Loucy (cell line): Measurements from ENCODE around the gene EGR2.

Source experiments
- H2AFZ ChIP-seq: fragments of 200-600 bp; sonication (generic); 2 replicates; pipeline ENCODE4 v1.6.0; 2016; ENCODE audit warnings: antibody characterized with exemption, mild to moderate bottlenecking, low read length, moderate library complexity
- H3F3A ChIP-seq: fragments of 200-600 bp; 2 replicates; pipeline ENCODE4 v1.6.0; 2016; ENCODE audit warnings: antibody characterized with exemption, low read depth, mild to moderate bottlenecking
- H3K27me3 ChIP-seq: fragments of 200-600 bp; sonication (generic); 2 replicates; pipeline ENCODE4 v1.6.1; 2014; ENCODE audit warnings: low read length, mild to moderate bottlenecking; ENCODE audit not compliant: insufficient read depth, poor library complexity, severe bottlenecking
- H3K36me3 ChIP-seq: fragments of 200-600 bp; sonication (generic); 2 replicates; pipeline ENCODE4 v1.6.1; 2016; ENCODE audit warnings: low read length; ENCODE audit not compliant: insufficient read depth
- H3K4me1 ChIP-seq: fragments of 200-600 bp; sonication (generic); 2 replicates; pipeline ENCODE4 v1.5.1; 2014; ENCODE audit warnings: low read length, mild to moderate bottlenecking; ENCODE audit not compliant: insufficient read depth, poor library complexity, severe bottlenecking
- H3K4me2 ChIP-seq: fragments of 200-600 bp; sonication (generic); 2 replicates; pipeline ENCODE4 v1.6.0; 2014; ENCODE audit warnings: antibody characterized with exemption, low read length, low read depth, mild to moderate bottlenecking; ENCODE audit not compliant: poor library complexity, severe bottlenecking
- H3K4me3 ChIP-seq: fragments of 200-600 bp; sonication (generic); 2 replicates; pipeline ENCODE4 v1.5.1; 2014; ENCODE audit warnings: low read length, mild to moderate bottlenecking, mixed read lengths; ENCODE audit not compliant: poor library complexity, severe bottlenecking
- H3K79me2 ChIP-seq: fragments of 200-600 bp; sonication (generic); 2 replicates; pipeline ENCODE4 v1.6.1; 2014; ENCODE audit warnings: low read length; ENCODE audit not compliant: insufficient read depth
- H3K9ac ChIP-seq: fragments of 200-600 bp; sonication (generic); 2 replicates; pipeline ENCODE4 v1.6.0; 2014; ENCODE audit warnings: mild to moderate bottlenecking, low read depth, low read length, moderate library complexity; ENCODE audit not compliant: poor library complexity, severe bottlenecking
- H3K9me2 ChIP-seq: fragments of 200-600 bp; sonication (generic); replicated peaks from 2 replicates; pipeline ENCODE4 v1.6.1; 2016; ENCODE audit warnings: low read depth, low read length, mixed read lengths
- H3K9me3 ChIP-seq: fragments of 200-600 bp; sonication (generic); 2 replicates; pipeline ENCODE4 v1.6.1; 2014; ENCODE audit warnings: mild to moderate bottlenecking, antibody characterized with exemption, low read length, low read depth; ENCODE audit not compliant: insufficient read depth
- H4K20me1 ChIP-seq: fragments of 200-600 bp; sonication (generic); 2 replicates; pipeline ENCODE4 v1.6.0; 2014; ENCODE audit warnings: antibody characterized with exemption, low read length, mild to moderate bottlenecking; ENCODE audit not compliant: insufficient read depth, poor library complexity, severe bottlenecking
- EZH2phosphoT487 ChIP-seq: fragments of 200-600 bp; IDR thresholded peaks from 2 replicates; pipeline ENCODE4 v1.6.1; 2018; ENCODE audit warnings: antibody characterized with exemption, mild to moderate bottlenecking, moderate library complexity, borderline replicate concordance
- TF ChIP-seq, protein P1 (sequence below): fragments of 200-600 bp; sonication (generic); conservative IDR thresholded peaks from 2 replicates; pipeline ENCODE4 v1.5.1; 2014; ENCODE audit warnings: mild to moderate bottlenecking, antibody characterized with exemption, low read length

Gene EGR2

DNA sequence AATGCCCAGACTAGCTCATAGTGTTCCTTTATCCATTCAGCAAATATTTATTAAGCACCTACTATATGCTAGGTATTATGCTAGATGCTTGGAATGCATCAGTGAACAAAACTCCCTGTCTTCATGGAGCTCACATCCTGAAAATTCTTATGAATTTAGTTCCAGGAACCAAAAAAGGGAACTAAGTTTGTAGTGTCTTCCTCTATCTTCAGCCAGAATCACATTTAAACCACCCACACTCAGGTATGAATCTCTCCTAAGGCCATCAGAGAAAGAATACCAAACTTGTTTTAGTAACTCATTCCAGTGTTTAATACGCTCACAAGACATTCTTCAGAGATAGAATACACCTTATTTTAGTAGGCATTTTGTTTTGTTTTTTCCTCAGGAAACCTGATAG lies 10.1 kb upstream of the EGR2 start:
- no peak overlapping the region for H3K4me3 ChIP-seq
- H3K27me3 ChIP-seq, result no peaks in the 10 kb centered on the region
- H3F3A ChIP-seq, result no peaks in the 10 kb centered on the region
- no peak for TF ChIP-seq EZH2phosphoT487
- TF ChIP-seq, protein P1, sequence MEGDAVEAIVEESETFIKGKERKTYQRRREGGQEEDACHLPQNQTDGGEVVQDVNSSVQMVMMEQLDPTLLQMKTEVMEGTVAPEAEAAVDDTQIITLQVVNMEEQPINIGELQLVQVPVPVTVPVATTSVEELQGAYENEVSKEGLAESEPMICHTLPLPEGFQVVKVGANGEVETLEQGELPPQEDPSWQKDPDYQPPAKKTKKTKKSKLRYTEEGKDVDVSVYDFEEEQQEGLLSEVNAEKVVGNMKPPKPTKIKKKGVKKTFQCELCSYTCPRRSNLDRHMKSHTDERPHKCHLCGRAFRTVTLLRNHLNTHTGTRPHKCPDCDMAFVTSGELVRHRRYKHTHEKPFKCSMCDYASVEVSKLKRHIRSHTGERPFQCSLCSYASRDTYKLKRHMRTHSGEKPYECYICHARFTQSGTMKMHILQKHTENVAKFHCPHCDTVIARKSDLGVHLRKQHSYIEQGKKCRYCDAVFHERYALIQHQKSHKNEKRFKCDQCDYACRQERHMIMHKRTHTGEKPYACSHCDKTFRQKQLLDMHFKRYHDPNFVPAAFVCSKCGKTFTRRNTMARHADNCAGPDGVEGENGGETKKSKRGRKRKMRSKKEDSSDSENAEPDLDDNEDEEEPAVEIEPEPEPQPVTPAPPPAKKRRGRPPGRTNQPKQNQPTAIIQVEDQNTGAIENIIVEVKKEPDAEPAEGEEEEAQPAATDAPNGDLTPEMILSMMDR, result no peak
- no peaks in the 10 kb centered on the region for H3K9me3 ChIP-seq
- no peaks in the 10 kb centered on the region for H3K9me2 ChIP-seq
- H4K20me1 ChIP-seq, result no peaks in the 10 kb centered on the region
- no peak overlapping the region for H3K9ac ChIP-seq
- no peak overlapping the region for H3K4me2 ChIP-seq
- H3K79me2 ChIP-seq, result no peaks in the 10 kb centered on the region
- H3K4me1 ChIP-seq, result no peaks in the 10 kb centered on the region
- H2AFZ ChIP-seq, result no peak overlapping the region
- H3K36me3 ChIP-seq, result no peaks in the 10 kb centered on the region

DNA sequence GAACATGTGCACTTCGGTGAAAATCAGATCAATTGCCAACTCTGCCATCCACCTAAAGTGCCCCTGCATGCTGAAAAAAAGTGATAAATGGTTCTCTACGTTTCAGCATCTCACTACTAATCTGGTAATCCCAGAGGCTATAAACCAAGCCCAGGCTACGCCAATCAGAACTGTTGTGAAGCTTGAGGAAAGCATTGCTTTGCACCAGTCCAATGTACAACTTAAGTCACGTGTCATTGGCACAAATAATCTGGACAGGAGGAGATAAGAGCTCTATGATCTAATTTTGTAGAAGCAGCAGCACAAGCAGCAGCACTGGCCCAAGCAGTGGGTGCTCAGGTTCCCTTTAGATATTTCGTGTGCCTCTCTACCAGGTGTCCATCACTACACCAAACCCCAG lies 4.4 kb upstream of the EGR2 start:
- peaks cover 9% of the 10 kb centered on the region for H3K4me1 ChIP-seq
- peaks cover 3% of the 10 kb centered on the region; the same call in 1 of the 2 replicates for H3F3A ChIP-seq
- no peak overlapping the region for H3K4me2 ChIP-seq
- no peak overlapping the region for H3K9ac ChIP-seq
- TF ChIP-seq EZH2phosphoT487, result no peak
- TF ChIP-seq, protein P1, result no peak
- H3K9me2 ChIP-seq, result no peaks in the 10 kb centered on the region
- H3K36me3 ChIP-seq, result no peaks in the 10 kb centered on the region
- peaks cover 9% of the 10 kb centered on the region for H3K27me3 ChIP-seq
- no peak overlapping the region for H3K4me3 ChIP-seq
- no peaks in the 10 kb centered on the region for H4K20me1 ChIP-seq
- no peaks in the 10 kb centered on the region for H3K9me3 ChIP-seq
- no peak overlapping the region for H2AFZ ChIP-seq
- no peaks in the 10 kb centered on the region for H3K79me2 ChIP-seq

DNA sequence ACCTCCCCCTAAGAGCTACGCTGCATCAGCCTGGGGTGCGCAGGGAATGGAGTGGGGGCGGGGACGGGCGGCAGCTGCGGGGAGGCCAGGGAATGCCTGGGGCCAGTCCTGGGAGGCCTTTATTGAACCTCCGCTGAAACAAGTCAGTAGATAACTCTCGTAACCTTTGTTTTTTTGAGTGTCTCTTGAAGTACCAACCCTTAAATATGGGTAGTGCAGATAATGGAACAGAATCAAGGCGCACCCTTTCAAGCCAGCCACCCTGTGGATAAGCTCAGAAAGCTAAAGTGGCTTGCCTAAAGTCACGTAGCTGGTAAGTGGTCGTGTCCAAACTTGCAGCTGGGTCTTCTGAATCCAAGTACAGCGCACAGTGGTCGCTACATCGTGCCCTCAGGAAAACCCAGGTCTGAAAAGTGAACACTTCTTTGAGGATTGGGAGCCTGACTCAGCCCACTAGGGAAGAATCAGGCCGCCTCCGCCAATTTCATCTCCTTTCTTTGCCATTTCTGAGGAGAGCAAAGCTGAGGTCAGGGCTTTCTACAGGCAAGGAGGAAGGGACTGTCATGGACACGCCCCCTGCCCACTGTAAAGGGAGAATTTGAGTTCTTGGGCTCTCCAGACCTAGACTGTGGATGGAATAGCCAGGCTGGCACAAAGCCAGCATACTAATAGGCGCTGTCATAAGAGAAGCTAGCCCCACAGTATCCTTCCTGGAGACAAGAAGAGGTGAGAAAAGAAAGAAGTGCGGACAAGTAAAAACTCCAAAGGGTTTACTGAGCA lies 3.2 kb upstream of the EGR2 start:
- no peak overlapping the region for H3K4me3 ChIP-seq
- peaks cover 9% of the 10 kb centered on the region for H3K27me3 ChIP-seq
- no peaks in the 10 kb centered on the region for H3K79me2 ChIP-seq
- no peaks in the 10 kb centered on the region for H3K9me3 ChIP-seq
- H3F3A ChIP-seq, result peaks cover 3% of the 10 kb centered on the region; the same call in 1 of the 2 replicates
- TF ChIP-seq EZH2phosphoT487, result no peak
- TF ChIP-seq, protein P1, result no peak
- peaks cover 9% of the 10 kb centered on the region for H3K4me1 ChIP-seq
- no peaks in the 10 kb centered on the region for H3K9me2 ChIP-seq
- H4K20me1 ChIP-seq, result no peaks in the 10 kb centered on the region
- no peaks in the 10 kb centered on the region for H3K36me3 ChIP-seq
- H3K4me2 ChIP-seq, result no peak overlapping the region
- H3K9ac ChIP-seq, result no peak overlapping the region
- no peak overlapping the region for H2AFZ ChIP-seq
